Chondrocyte (in vitro differentiated cells): ENCODE data around the gene SHISAL2A. TPM values are rescaled to one million over a fixed set of nuclear protein-coding genes. Genes with fewer than 3 reads are reported as not detected.

Experiments used
- DNase-seq: peaks from one replicate; pipeline ENCODE4 v3.0.0; 2021; ENCODE audit warnings: mixed read lengths, low spot score
- H3K27ac Mint-ChIP-seq: one replicate; pipeline ENCODE4 v1.8.0; 2021; ENCODE audit warnings: mild to moderate bottlenecking, moderate library complexity, mixed read lengths; ENCODE audit not compliant: unreplicated experiment
- H3K27me3 Mint-ChIP-seq: 2 replicates; pipeline ENCODE4 v1.8.0; 2021; ENCODE audit warnings: low read depth, mixed read lengths
- H3K36me3 Mint-ChIP-seq: 2 replicates; pipeline ENCODE4 v1.8.0; 2021; ENCODE audit warnings: low read depth, mixed read lengths
- H3K4me1 Mint-ChIP-seq: 2 replicates; pipeline ENCODE4 v1.8.0; 2021; ENCODE audit warnings: low read depth, mild to moderate bottlenecking, mixed read lengths
- H3K4me3 Mint-ChIP-seq: one replicate; pipeline ENCODE4 v1.8.0; 2021; ENCODE audit warnings: mild to moderate bottlenecking, moderate library complexity, mixed read lengths; ENCODE audit not compliant: unreplicated experiment
- H3K9me3 Mint-ChIP-seq: 2 replicates; pipeline ENCODE4 v1.8.0; 2021; ENCODE audit warnings: low read depth, mixed read lengths
- CTCF ChIP-seq: fragments of 200-600 bp; sonication (generic); IDR thresholded peaks from 2 replicates; pipeline ENCODE4 v1.5.0; 2021; ENCODE audit warnings: antibody characterized with exemption, mild to moderate bottlenecking, moderate library complexity
- total RNA-seq: library from RNA; stranded (reverse); gene quantifications from 3 replicates; pipeline ENCODE4 v1.2.1, GENCODE V29; 2021

The SHISAL2A gene
- total RNA-seq, 1 donor from 2014 or later, result not detected

GRCh38 chr1:52603630-52604029, 29.3 kb upstream of the SHISAL2A start:
- Mint-ChIP-seq H3K9me3 (no peaks in the 10 kb centered on the region), H3K4me3 (peak overlapping the region; percentile 80), H3K4me1 (peaks cover 28% of the 10 kb centered on the region), H3K27me3 (no peaks in the 10 kb centered on the region), H3K36me3 (peaks cover 25% of the 10 kb centered on the region), H3K27ac (no peak overlapping the region)
- no peak for DNase-seq
- no peak for TF ChIP-seq CTCF

- Mint-ChIP-seq H3K27ac (no peak overlapping the region), H3K4me1 (peaks cover 28% of the 10 kb centered on the region), H3K27me3 (no peaks in the 10 kb centered on the region), H3K9me3 (no peaks in the 10 kb centered on the region), H3K4me3 (peak overlapping the region; percentile 80), H3K36me3 (peaks cover 27% of the 10 kb centered on the region)
- DNase-seq, result no peak
- no peak for TF ChIP-seq CTCF
These were observed 28.8 kb upstream of the SHISAL2A start for GRCh38 chr1:52604063-52604770.

GRCh38 chr1:52613636-52614373, 19.2 kb upstream of the SHISAL2A start:
- H3K27me3 Mint-ChIP-seq, result no peaks in the 10 kb centered on the region
- no peaks in the 10 kb centered on the region for H3K9me3 Mint-ChIP-seq
- DNase-seq, result no peak
- peak overlapping the region; percentile 29 for H3K27ac Mint-ChIP-seq
- H3K4me3 Mint-ChIP-seq, result no peak overlapping the region
- no peak for TF ChIP-seq CTCF
- peaks cover 1% of the 10 kb centered on the region for H3K36me3 Mint-ChIP-seq
- peaks cover 8% of the 10 kb centered on the region for H3K4me1 Mint-ChIP-seq

- Mint-ChIP-seq H3K27me3 (no peaks in the 10 kb centered on the region), H3K27ac (no peak overlapping the region), H3K36me3 (no peaks in the 10 kb centered on the region), H3K4me3 (no peak overlapping the region), H3K9me3 (no peaks in the 10 kb centered on the region), H3K4me1 (peaks cover 8% of the 10 kb centered on the region)
- no peak for TF ChIP-seq CTCF
- no peak for DNase-seq
These were observed 18.3 kb upstream of the SHISAL2A start for GRCh38 chr1:52614671-52615070.

GRCh38 chr1:52615489-52616042, 17.4 kb upstream of the SHISAL2A start:
- H3K9me3 Mint-ChIP-seq, result peaks cover 2% of the 10 kb centered on the region
- DNase-seq, result no peak
- TF ChIP-seq CTCF, result no peak
- no peaks in the 10 kb centered on the region for H3K27me3 Mint-ChIP-seq
- H3K36me3 Mint-ChIP-seq, result peaks cover 3% of the 10 kb centered on the region
- H3K27ac Mint-ChIP-seq, result no peak overlapping the region
- peaks cover 8% of the 10 kb centered on the region for H3K4me1 Mint-ChIP-seq
- no peak overlapping the region for H3K4me3 Mint-ChIP-seq
